T follicular helper cell (primary cell): ENCODE data around the gene FAM20A.
"Not testable (repeated sequence)": the region's sequence is repeated elsewhere in the genome, so short reads cannot be mapped to it uniquely, and the experiment has no call there.

ENCODE experiments used
- DNase-seq: peaks from one replicate; pipeline ENCODE4 v3.0.0-alpha.2; 2020; ENCODE audit warnings: low read depth

FAM20A gene

DNA sequence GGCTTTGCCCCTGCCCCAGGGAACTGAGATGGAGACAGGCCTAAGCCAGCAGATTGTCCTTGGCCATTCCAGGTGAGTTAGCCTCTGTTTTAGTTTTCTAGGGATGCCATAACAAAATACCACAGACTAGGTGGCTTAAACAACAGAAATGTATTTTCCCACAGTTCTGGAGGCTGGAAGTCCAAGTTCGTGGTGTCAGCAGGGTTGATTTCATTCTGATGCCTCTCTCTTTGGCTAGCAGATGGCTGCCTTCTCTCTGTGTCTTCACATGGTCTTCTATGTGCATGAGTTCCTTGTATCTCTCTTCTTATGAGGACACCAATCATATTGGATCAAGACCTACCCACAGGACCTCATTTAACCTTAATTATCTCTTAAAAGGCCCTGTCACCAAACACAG, 12.8 kb downstream of the FAM20A start:
- no peak for DNase-seq

DNA sequence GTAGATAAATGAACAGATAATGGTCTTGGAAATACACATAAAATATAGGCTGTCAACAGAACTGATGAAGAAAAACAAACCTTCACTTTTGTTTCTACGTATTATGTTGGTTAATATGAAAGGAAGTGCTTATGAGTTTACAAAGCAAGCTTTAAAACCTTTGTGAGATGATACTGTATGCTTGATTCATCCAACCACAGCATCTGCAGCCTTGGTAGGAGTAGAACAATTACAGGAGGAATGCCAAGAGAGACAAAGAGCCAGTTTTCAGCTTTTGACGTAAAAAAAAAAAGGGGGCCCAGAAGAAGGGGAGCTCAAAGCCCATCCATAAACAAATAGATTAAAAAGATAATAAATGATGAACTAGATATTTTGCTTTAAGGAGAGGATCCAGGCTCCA, 13.3 kb downstream of the FAM20A start:
- DNase-seq = no peak

DNA sequence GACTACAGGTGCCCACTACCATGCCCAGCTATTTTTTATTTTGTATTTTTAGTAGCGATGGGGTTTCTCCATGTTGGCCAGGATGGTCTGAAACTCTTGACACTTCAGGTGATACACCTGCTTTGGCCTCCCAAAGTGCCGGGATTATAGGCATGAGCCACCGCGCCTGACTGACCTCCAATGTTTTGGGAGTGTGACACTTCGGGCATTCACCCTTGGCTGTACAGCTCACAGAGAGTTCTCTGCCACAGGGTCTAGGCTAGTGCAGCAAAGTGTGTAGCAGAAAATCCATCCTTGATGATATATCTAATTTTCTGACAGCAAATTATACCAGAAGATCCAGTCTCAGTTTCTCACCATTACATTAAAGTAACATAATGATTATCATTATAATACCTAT, 14.1 kb downstream of the FAM20A start:
- DNase-seq = no peak

DNA sequence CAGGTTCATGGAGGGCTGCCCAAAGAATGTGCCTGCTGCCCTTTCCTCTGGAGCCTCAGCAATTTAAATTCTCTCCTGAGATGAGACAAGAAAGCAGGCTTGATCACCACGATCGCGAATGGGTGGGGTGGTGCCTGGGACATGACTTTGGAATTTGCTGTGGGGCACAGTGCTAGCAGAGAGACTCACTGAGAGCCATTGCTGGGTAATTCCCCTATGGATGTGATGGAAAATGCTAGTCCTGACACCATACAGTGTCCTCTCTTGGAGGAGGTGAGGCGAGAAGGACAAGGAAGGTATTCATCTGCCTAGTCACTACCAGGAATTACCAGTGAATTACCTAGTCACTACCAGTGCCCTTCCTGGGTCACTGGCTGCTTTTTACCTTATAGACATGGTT, 15.5 kb downstream of the FAM20A start:
- no peak for DNase-seq

DNA sequence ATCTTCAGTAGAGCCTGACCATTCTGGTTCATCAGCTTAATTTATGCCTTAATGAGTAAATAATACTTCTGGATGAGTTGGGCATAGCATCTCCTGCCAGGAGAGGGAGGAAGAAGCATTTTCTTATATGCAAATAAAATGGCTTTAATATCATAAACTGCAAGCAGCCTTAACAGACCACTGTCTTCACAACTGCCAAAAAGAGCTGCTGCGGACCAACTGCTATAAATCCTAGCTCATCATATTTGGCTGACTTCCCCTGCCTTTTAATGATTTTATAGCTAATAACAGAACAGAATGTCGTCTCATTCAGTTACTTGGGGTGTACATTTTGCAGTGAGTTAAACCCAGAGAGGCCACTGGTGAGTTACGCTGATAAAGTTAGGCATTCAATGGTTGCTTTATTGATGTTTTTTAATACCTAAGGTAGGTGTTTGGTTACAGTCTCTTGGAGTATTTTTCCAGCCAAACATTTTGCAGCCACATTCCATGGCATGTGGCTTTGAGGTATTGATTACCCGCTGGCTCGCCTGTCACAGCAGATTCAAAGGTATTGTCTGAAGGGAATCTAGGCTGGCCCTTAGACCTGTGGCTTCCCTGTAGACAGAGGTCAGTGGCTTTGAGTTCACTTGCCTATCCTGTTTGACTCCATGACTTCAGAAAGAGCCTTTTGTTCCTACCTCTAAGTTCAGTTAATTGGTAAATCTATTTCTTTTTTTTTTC, 16.4 kb downstream of the FAM20A start:
- DNase-seq = no peak

DNA sequence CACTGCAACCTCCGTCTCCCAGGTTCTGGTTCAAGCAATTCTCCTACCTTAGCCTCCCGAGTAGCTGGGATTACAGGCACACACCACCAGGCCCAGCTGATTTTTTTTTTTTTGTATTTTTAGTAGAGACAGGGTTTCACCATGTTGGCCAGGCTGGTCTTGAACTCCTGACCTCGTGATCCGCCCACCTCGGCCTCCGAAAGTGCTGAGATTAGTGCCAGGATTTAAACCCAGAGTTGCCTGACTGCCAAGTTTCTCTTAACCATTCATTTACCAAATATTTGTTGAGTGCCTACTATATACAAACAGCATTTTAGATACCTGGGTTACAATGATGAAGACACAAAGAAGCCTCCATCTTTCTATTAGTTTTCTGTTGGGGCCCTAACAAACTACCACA, 18.3 kb downstream of the FAM20A start:
- DNase-seq = not testable (repeated sequence)

DNA sequence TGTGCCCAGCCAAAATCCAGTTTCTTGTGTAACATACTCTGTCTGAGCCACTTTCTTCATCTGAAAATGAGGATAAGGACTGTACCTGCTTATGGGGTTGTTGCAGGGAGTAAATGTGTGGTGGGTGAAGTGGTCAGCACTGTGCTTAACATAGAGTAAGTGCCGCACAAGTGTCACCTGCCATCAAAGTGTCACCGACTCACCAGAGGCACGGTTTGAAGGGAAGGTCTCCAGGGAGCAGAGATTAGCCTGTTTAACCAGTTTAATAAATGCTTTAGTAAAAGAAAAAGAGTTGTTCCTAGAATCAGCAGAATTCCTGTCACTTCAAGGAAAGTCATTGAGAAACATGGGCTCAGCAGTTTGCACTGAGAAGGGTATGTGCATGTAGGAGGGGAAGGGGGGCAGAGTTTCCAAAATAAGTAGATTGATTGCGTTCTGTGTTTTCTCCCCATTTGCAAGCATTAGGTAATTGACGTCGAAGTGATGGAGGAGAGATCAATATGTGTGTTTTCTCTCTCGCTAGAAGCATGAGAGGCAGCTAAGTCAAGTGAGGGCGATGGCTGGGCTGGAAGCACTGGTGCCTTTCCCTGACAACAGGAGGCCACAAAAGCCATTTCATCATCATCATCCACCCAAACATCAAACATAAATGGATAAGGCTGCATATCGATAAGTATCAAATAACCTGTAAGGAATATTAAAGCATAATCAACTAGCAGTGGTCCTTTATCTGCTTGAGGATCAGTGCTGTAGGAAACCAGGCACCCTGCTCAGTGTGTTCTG, 19.1 kb downstream of the FAM20A start:
- DNase-seq = no peak

DNA sequence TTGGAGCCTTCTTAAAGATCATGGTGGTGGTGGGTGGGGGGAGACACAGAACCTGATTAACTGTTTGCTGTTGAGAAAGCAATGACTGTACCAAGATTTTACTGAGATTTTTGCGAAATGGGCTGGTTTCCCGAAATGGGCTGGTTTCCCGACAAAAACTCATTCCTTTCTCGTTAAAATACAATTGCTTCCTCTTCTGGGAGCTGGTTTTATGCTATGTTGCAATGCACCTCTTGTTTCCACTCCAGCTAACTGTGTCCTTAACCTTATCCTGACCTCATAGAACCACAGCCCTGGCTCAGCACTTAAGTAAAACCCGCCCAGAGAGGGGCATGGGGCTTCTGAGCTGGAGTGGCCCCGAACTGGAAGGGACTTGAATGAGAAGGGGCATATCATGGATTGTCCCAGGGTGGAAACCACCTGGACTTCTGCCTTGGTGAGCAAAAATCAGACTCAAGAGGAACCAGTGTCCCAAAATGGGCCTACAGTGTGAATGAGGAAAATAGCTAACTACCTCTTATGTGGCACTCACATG, 20.9 kb downstream of the FAM20A start:
- DNase-seq = no peak

DNA sequence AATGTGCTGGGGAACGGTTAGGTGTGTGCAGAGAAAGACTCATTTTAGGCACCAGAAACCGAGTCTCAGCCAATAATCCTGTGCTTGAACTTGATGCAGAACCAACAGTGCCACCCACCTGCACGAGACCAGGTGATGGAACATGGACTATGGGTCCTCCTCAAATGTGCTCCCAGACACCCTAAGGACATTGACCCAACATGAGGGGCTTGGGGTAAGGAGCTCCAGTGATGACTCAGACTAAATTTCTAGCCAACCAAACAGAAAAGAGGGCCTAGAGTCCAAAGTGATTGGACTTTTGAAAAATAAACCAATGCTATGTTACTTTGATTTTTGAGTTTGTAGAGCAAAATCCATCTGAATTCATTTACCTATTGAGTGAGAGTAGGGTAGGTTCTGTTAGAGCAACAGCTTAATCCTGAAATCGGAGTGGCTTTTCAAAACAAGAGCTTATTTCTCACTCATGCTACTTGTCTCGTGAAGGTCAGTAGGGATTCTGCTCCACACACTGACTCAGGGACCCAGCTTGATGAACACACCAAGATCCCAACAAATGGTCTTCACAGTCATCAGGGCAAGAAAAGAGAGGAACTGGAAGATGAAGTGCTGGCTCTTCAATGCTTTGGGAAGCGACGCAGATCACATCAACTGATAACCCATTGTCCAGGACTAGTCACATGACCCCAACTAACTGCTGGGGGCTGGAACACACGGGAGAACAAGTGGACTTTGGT, 21.8 kb downstream of the FAM20A start:
- DNase-seq = no peak

DNA sequence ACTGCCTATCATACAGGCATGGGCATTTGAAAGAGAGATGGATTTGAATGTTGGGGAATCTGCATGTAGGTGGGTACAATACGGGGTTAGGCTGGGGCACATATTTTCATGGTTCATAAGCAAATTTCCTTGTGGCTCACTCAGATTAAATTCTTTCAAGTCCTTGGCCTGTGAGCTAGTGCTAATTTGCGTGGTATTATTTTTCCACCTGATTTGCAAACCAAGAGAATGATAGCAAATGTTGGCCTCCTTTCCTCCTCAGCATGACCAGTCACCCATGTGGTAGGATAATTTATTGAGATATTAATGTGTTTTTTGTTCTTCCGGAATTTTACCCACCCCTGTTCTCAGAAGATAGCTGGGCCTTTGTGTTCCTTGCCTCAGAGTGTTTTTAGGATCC, 22.9 kb downstream of the FAM20A start:
- DNase-seq = no peak

DNA sequence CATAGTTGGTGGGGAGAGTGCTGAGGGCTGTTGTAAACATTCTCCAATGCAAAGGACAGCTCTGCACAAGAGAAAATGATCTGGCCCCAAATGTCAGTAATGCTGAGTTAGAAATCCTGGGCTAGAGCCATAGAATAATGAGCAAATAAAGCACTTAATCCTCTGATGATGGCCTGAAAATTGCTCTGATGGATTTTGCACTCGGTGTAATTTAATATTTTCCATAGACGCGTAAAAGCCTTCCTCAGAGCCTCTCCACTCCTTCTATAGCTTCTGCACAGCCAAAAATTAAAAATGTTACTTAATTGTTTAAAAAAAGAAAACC, 23.7 kb downstream of the FAM20A start:
- DNase-seq = no peak

DNA sequence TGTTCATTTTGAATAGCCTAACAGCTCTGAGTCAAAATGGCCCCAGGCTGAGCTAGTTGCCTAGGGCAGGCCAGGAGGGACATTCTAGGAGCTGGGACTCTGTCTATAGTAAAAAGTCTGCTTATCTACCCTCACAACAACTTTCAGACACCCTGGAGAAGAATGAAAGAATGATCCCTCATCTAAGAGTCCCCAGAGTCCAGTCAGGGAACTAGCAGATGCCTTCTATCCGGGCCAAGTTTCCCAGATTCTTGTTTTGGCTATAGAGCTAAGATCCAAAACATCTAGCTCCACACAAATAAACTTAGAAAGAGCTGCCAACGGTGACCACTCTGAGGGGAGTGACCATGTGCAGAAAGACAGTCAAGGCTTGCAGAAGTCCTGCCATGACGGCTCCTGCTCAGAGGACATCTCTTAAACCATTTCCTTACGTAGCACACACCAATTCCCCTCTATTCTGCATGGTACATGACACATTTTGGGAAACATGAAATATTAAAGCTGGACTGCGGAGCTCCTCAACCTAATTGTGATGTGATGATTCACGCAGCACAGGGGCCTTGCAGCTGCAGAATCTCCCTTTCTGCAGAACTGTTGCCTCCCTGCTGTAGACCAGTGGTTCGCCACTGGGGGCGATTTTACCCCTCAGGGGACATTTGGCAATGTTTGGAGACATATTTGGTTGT, 24.2 kb downstream of the FAM20A start:
- no peak for DNase-seq

DNA sequence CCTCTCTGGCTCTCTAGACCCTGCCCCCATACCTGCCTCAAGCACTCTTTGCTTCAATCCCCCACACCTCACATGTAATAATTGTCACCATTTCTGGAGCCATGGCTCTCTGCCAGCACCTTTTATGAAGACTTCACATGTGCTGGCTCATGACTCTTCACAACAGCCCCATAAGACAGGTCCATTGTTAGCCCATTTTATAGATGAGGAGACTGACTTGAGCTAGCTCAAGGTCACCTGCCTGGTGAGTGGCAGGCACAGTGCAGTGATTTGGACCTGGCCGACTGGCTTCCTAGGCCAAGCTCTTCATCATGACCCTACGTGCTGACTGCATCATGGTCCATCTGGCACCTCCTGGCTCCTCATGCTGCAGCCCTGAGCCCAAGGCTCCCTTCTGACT, 25.0 kb downstream of the FAM20A start:
- no peak for DNase-seq

DNA sequence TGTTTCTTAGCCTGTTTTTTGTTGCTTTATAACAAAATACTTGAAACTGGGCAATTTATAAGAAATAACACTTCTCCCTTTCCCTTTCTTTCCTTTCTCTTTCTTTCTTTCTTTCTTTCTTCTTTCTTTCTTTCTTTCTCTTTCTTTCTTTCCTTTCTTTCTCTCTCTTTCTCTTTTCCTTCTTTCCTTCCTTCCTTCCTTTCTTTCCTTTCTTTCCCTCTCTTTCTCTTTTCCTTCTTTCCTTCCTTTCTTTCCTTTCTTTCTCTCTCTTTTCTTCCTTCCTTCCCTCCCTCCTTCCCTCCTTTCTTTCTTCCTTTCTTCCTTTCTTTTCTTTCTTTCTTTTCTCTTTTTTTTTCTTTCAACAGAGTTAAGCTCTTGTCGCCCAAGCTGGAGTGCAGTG, 27.8 kb downstream of the FAM20A start:
- DNase-seq = no peak

DNA sequence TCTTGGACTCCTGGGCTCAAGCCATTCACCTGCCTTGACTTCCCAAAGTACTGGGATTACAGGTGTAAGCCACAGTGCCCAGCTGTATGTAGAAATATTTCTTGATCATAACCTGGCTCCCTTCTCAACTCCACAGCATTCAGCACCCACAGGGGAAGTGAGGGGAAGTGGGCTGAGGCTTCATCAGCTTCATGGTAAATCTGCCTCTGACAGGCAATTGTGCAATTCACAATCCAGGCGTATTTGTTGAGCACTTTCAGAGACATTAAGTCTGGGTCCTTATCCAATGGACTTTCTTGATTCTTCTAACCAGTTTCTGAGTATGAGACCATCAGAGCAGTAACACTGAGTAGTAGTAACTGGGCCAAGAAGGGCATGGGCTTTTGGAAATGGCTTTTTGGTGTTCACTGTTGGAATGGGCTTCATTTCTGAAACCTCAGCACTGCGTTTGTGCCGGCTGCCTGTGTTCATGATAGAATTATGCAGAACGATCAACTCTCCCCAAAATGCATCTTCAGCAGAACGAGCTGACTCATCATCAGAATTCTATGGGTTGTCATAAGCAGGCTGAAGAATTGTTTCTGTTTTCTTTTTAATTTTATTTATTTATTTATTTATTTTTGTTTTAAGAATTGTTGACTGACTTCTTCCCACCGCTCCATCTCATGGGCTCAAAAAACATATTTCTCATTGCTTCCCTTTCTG, 28.9 kb downstream of the FAM20A start:
- DNase-seq = no peak

DNA sequence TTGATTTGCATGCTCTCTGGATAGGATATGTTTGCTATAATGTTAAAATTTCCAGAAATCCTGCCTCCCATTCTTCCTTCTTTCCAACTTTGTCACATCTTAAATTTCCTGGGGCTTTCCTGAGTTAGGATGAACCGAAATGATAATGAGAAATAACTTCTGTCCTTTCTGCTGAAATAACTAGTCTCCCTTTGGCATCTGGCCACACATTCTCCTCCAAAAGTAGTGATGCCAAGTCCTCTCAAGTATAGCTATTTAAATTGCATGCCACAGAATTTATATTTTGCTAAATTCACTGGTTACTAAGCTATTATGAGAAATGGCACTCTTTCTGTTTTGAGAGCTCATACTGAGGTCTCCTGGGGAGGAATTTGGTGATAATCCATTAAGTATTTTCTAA, 30.6 kb downstream of the FAM20A start:
- DNase-seq = no peak

DNA sequence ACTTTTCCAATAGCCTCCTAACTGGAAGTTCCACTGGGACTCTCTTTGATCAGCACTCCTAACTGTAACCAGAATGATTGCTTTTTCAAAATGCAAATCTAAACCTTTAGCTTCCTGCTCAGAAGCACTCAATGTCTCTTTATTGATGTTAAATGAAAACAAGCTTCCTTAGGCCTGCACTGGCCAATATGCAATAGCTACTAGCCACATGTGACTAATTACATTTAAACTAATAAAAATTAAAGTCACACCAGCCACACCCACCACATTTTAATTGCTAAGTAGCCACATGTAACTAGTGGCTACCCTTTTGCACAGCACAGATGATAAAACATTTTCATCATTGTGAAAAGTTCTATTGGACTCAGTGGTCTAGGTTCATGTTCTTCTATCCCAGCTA, 31.8 kb downstream of the FAM20A start:
- DNase-seq = no peak

DNA sequence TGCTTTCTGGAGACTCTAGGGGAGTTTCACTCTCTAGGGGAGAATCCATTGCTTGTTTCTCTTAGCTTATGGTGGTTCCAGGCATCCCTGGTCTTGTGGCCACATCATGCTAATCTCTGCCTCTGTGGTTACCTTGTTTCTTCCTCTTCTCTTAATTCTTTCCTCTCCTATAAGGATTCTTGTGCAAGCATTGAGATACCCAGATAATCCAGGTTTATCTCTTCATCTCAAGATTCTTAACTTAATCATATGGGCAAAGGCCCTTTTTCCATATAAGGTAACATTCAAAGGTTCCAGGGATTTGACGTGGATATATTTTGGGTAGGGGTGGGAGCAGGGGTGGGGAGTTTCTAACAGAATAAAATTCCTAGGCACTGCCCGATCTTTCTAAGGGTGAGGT, 32.6 kb downstream of the FAM20A start:
- DNase-seq = no peak

DNA sequence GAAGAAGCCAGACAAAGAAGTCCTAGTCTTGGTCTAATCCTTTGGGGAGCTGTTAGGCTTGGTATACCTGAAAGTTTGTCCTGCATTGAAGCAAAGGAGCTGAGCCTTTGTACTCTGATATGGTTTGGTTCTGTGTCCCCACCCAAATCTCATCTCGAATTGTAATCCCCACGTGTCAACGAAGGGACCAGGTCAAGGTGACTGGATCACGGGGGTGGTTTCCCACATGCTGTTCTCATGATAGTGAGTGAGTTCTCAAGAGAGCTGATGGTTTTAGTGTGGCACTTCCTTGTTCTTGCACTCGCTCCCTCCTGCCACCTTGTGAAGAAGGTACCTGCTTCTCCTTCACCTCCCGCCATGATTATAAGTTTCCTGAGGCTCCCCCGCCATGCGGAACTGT, 33.6 kb downstream of the FAM20A start:
- DNase-seq = no peak

DNA sequence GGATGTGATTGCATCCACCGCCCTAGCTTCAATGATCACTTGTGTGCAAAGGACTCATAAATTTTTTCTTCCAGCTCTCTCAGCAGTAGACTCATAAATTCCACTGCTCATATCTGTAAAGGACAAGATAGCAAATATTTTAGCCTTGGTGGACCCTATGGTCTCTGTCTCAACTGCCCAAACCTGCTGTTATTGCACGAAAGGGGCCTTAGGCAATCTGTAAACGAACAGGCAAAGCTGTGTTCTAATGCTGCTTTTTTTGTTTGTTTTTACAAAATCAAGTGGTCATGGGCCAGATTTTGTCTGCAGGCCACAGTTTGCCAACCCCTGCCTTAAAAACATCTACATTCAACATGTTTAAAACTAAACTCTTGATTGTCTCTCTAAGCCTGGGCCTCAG, 34.1 kb downstream of the FAM20A start:
- no peak for DNase-seq

DNA sequence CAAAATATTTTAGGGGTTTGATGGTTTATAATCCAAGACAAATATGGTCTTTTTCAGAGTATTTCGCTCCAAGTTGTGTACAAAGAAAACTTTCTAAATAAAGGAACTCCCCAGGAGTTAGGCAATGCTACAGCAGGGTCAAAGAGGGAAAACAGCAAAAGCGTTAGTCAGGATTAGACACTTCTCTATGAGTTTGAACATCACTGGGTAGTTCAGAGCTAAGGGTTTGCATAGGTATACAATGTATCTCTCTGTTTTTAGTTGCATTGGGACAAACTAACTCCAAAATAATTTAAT, 34.8 kb downstream of the FAM20A start:
- no peak for DNase-seq
